ENCODE data around the gene CKS1B.

CKS1B gene

GRCh38 chr1:155017041-155017945, 42.8 kb downstream of the CKS1B start:
- peak overlapping the region; percentile 26 for H3K4me3 ChIP-seq (ENCODE audit: control insufficient read depth, low read depth, low read length)
- peak; percentile 99 for TF ChIP-seq CTCF (IDR thresholded peaks at IDR 0.05; ENCODE audit: control insufficient read depth, insufficient read depth, low read depth, low read length, missing control alignments)
- peak; percentile 35 for DNase-seq (ENCODE audit: low read depth)

DNA sequence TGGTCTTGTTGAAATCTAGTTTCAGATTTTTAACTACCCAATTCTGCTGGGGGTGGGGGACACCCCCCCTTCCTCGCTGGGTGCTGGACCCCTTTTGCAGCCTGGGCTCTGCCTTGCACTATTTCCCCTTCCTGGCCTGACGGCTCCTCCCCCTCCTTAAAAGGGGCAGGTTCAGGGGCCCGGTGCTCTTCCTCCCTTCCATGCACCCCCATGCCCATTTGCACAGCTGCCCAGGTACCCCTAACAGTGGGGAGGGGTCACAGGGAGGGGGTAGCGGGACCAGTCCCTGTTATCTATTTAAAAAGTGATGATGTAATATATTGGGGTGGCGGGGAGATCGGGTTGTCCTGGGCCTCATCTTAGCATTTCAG, 43.5 kb downstream of the CKS1B start:
- no peak for DNase-seq (ENCODE audit: low read depth)
- H3K4me3 ChIP-seq (ENCODE audit: control insufficient read depth, low read depth, low read length) = no peak overlapping the region
- TF ChIP-seq CTCF (IDR thresholded peaks at IDR 0.05; ENCODE audit: control insufficient read depth, insufficient read depth, low read depth, low read length, missing control alignments) = no peak

DNA sequence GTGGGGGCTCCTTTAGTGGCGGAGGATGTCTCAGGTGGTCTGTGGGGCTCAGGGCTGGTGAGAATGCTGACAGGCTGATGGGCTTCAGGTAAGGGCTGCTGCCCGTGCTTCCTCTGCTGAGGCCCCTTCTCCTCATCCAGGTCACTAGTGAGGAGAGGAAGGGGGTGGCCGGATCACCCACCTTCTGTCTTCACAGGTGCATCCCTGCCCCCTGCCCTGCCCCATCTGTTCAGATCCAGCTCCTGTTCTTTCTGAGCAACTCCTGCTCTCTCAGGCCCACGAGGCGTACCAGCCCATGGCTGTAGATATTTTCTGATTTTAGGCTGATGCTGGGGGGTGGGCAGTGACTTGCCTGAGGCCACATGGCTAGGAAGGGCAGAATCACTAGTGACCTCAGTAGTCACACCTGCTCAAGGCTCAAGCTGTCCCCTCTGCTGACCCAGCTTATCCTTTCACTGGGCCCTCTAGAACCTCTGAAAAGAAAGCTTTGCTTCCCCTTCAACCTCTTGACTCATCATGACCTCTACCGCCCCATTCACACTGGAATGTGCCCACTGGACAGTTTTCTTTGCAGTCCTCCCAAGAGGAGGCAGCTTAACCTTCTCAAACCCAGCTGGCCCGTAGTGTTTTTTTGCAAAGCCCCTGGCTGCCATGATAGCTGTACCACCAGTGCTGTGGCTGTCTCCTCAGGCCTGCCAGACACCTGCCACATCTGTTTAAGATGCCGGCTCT, 44.3 kb downstream of the CKS1B start:
- no peak for DNase-seq (ENCODE audit: low read depth)
- no peak overlapping the region for H3K4me3 ChIP-seq (ENCODE audit: control insufficient read depth, low read depth, low read length)
- TF ChIP-seq CTCF (IDR thresholded peaks at IDR 0.05; ENCODE audit: control insufficient read depth, insufficient read depth, low read depth, low read length, missing control alignments) = no peak

DNA sequence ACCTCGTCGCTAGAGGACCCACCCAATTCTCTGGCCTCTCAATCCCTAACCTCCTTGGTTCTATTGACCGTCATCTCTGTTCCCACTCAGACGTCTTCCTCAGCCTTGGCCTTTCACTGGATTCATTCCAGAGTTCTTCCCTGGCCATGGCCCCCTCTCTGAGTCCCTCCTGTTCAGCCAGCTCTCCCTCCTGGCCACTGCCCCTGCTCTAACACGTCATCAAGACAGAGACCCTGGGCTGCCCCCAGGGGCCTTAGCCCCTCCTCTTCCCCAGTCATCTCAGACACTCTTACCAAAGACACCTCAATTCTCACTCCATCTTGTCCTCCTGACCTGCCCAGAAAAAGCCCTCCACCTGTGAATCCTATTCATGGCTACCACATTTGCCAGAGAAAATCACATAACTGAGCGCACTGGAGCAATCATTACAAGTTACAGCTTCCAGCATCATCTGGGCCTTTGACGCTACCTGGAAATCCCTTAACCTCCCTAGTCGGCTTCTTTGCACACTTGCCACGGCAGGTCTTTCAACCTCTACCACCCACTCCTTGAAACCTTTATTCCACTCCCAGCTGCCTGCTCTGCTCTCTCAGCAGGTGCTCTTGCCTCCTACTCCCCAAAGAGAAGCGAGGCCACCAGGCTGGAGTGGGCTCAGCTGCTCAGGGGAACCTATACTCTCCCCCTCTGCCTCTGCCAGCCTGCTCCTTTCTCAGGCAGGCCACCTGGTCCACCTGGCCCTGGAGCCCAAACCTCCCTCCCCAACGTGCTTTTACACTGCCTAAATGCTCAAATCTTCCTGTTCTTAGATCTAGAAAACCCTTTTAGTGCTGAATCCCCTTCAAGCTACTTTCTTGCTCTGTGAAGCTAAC, 45.1 kb downstream of the CKS1B start:
- no peak for DNase-seq (ENCODE audit: low read depth)
- no peak for TF ChIP-seq CTCF (IDR thresholded peaks at IDR 0.05; ENCODE audit: control insufficient read depth, insufficient read depth, low read depth, low read length, missing control alignments)
- no peak overlapping the region for H3K4me3 ChIP-seq (ENCODE audit: control insufficient read depth, low read depth, low read length)

DNA sequence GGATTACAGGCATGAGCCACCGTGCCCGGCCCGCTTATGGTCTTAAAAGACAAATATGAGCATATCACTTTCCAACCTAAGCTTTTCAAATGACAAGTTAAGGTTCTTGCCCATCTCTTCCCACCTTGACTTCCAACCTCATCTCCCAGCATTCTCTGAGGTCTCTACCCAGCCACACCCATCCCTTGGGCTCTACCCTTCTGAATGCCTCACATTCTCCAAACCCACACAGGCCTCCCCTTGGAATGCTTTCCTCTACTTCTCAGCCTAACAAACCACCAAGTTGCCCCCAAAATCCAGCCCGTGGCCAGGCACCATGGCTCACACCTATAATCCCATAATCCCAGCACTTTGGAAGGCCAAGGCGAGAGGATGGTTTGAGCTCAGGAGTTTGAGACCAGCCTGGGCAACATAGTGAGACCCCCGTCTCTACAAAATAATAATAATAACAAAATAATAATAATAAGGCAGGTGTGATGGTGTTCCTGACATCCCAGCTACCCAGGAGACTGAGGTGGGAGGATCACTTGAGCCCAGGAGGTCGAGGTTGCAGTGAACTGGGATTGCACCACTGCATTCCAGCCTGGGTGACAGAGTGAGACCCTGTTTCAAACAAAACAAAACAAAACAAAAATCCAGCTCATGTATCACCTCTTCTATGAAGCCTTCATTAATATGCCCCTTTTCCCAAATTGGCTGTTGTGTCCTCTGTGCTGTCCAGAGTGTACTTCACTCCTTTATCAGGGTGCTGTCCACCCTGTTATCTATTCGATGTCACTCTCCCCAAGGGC, 47.9 kb downstream of the CKS1B start:
- H3K4me3 ChIP-seq (ENCODE audit: control insufficient read depth, low read depth, low read length) = no peak overlapping the region
- DNase-seq (ENCODE audit: low read depth) = no peak
- TF ChIP-seq CTCF (IDR thresholded peaks at IDR 0.05; ENCODE audit: control insufficient read depth, insufficient read depth, low read depth, low read length, missing control alignments) = no peak

GRCh38 chr1:155022927-155023236, 48.4 kb downstream of the CKS1B start:
- TF ChIP-seq CTCF (IDR thresholded peaks at IDR 0.05; ENCODE audit: control insufficient read depth, insufficient read depth, low read depth, low read length, missing control alignments) = no peak
- no peak overlapping the region for H3K4me3 ChIP-seq (ENCODE audit: control insufficient read depth, low read depth, low read length)
- no peak for DNase-seq (ENCODE audit: low read depth)
